ENCODE data around the gene BIRC3. TPM values are rescaled to one million over a fixed set of nuclear protein-coding genes. Genes with fewer than 3 reads are reported as not detected.

Gene BIRC3
- total RNA-seq, 1 donor from 2014 or later = 1.3 TPM

GRCh38 chr11:102322560-102322959 lies 5.3 kb downstream of the BIRC3 start:
- no peak for DNase-seq (ENCODE audit: low read depth)
- Histone ChIP-seq H3K36me3 (ENCODE audit: control insufficient read depth, insufficient read depth, low read length) (no peaks in the 10 kb centered on the region), H3K27me3 (ENCODE audit: control insufficient read depth, insufficient read depth, low read length) (no peaks in the 10 kb centered on the region), H3K4me3 (ENCODE audit: low read depth, low read length) (no peak overlapping the region)
- no peak for FAIRE-seq
- TF ChIP-seq CTCF (IDR thresholded peaks at IDR 0.05; ENCODE audit: insufficient read depth, low read length, severe bottlenecking) = no peak

- FAIRE-seq (no peak), DNase-seq (ENCODE audit: low read depth) (peak; percentile 57)
- H3K36me3 ChIP-seq (ENCODE audit: control insufficient read depth, insufficient read depth, low read length) = no peaks in the 10 kb centered on the region
- H3K27me3 ChIP-seq (ENCODE audit: control insufficient read depth, insufficient read depth, low read length) = no peaks in the 10 kb centered on the region
- no peak overlapping the region for H3K4me3 ChIP-seq (ENCODE audit: low read depth, low read length)
- TF ChIP-seq CTCF (IDR thresholded peaks at IDR 0.05; ENCODE audit: insufficient read depth, low read length, severe bottlenecking) = no peak
These were observed 6.4 kb downstream of the BIRC3 start for GRCh38 chr11:102323542-102324251.

GRCh38 chr11:102325088-102325487 lies 7.8 kb downstream of the BIRC3 start:
- no peaks in the 10 kb centered on the region for H3K36me3 ChIP-seq (ENCODE audit: control insufficient read depth, insufficient read depth, low read length)
- no peak for DNase-seq (ENCODE audit: low read depth)
- no peak for TF ChIP-seq CTCF (IDR thresholded peaks at IDR 0.05; ENCODE audit: insufficient read depth, low read length, severe bottlenecking)
- no peaks in the 10 kb centered on the region for H3K27me3 ChIP-seq (ENCODE audit: control insufficient read depth, insufficient read depth, low read length)
- no peak overlapping the region for H3K4me3 ChIP-seq (ENCODE audit: low read depth, low read length)
- FAIRE-seq = peak; percentile 43

- no peak for DNase-seq (ENCODE audit: low read depth)
- Histone ChIP-seq H3K4me3 (ENCODE audit: low read depth, low read length) (no peak overlapping the region), H3K27me3 (ENCODE audit: control insufficient read depth, insufficient read depth, low read length) (no peaks in the 10 kb centered on the region), H3K36me3 (ENCODE audit: control insufficient read depth, insufficient read depth, low read length) (no peaks in the 10 kb centered on the region)
- FAIRE-seq = no peak
- TF ChIP-seq CTCF (IDR thresholded peaks at IDR 0.05; ENCODE audit: insufficient read depth, low read length, severe bottlenecking) = no peak
These were observed 11.5 kb downstream of the BIRC3 start for GRCh38 chr11:102328748-102329147.

- no peak overlapping the region for H3K4me3 ChIP-seq (ENCODE audit: low read depth, low read length)
- FAIRE-seq (no peak), DNase-seq (ENCODE audit: low read depth) (no peak)
- H3K36me3 ChIP-seq (ENCODE audit: control insufficient read depth, insufficient read depth, low read length) = no peaks in the 10 kb centered on the region
- no peak for TF ChIP-seq CTCF (IDR thresholded peaks at IDR 0.05; ENCODE audit: insufficient read depth, low read length, severe bottlenecking)
- H3K27me3 ChIP-seq (ENCODE audit: control insufficient read depth, insufficient read depth, low read length) = no peaks in the 10 kb centered on the region
These were observed 12.9 kb downstream of the BIRC3 start for GRCh38 chr11:102330231-102330630.

- no peak overlapping the region for H3K4me3 ChIP-seq (ENCODE audit: low read depth, low read length)
- FAIRE-seq = no peak
- H3K36me3 ChIP-seq (ENCODE audit: control insufficient read depth, insufficient read depth, low read length) = no peaks in the 10 kb centered on the region
- H3K27me3 ChIP-seq (ENCODE audit: control insufficient read depth, insufficient read depth, low read length) = no peaks in the 10 kb centered on the region
- no peak for DNase-seq (ENCODE audit: low read depth)
- no peak for TF ChIP-seq CTCF (IDR thresholded peaks at IDR 0.05; ENCODE audit: insufficient read depth, low read length, severe bottlenecking)
These were observed 14.1 kb downstream of the BIRC3 start for GRCh38 chr11:102331341-102331740.
